Pancreas (tissue), 10 donors: ENCODE data around the gene SOS1. TPM values are rescaled to one million over a fixed set of nuclear protein-coding genes. Genes with fewer than 3 reads are reported as not detected.
A peak's percentile ranks its signal among the peaks of the same experiment; 100 is the strongest.

Source experiments
- ATAC-seq, 4 donors: fragments of 200-7000 bp; cut with Tn5 transposase; one replicate each; pipeline versions ENCODE4 v1.8.0 to v1.9.1; 2020; ENCODE audit warnings: mild to moderate bottlenecking in 4 of 4, moderate library complexity in 4 of 4
- DNase-seq, 6 donors: peaks; one replicate each; pipeline ENCODE4 v3.0.0-alpha.2; 2020
- FAIRE-seq: peaks from 2 replicates; lab custom pipeline; 2012; peaks lifted over from hg19 to GRCh38; lab: Jason Lieb, UNC
- H3K27ac ChIP-seq, 4 donors: fragments of 200-600 bp; sonication (generic); 1 replicate in 3 of 4; 2 replicates in 1 of 4; pipeline versions ENCODE4 v1.5.0 to v1.8.0; 2020
- H3K27me3 ChIP-seq, 4 donors: fragments of 200-600 bp; one replicate each; pipeline ENCODE4 v1.8.0; 2021
- H3K36me3 ChIP-seq, 3 donors: fragments of 200-600 bp; sonication (generic) in 1 of 3; one replicate each; pipeline versions ENCODE4 v1.5.0 to v1.8.0; 2020 to 2021
- H3K4me1 ChIP-seq, 3 donors: fragments of 200-600 bp; one replicate each; pipeline ENCODE4 v1.8.0; 2021
- H3K4me3 ChIP-seq, 4 donors: fragments of 200-600 bp; sonication (generic) in 2 of 4; one replicate each; pipeline versions ENCODE4 v1.5.0 to v1.8.0; 2020 to 2021
- H3K9me3 ChIP-seq, 4 donors: fragments of 200-600 bp; one replicate each; pipeline ENCODE4 v1.8.0; 2021
- CTCF ChIP-seq, 4 donors: fragments of 200-600 bp; sonication (generic) in 3 of 4; IDR thresholded peaks; one replicate each; pipeline versions ENCODE4 v1.5.0 to v1.8.0; 2021; ENCODE audit warnings: antibody characterized with exemption in 4 of 4
- WGBS, 2 donors: extraction: QIAGEN DNeasy Blood & Tissue Kit; methylation state at CpG; one replicate each; pipeline ENCODE4 v1.1.7; 2013; 5-methylcytosine and 5-hydroxymethylcytosine counted together
- intact Hi-C, 3 donors: fragments of 100-400 bp; cut with DNase I; formaldehyde crosslinking; loops; one replicate each; pipeline versions ENCODE4 v1.11.1 to v1.14.2; 2022
- polyA plus RNA-seq, 2 donors: library from polyadenylated mRNA; stranded (reverse); fragments of 200-250 nt; gene quantifications; one replicate each; pipeline ENCODE4 v1.2.3, GENCODE V29; 2013
- total RNA-seq, 6 donors: library from RNA; stranded (reverse); fragmentation: NEBNext Ultra II Directional in 4 of 6; extraction: Animal tissue kit (Norgen Biotek cat#: 25700) in 4 of 6; gene quantifications; one replicate each; pipeline versions ENCODE4 v1.2.1 to v1.2.4, GENCODE V29; 2021 to 2023
- donor health status: healthy with polysubstance abuse.
- donor health status: DM: no; HTN: no; CAD: no; lungs with moderate emphysema.
- donor health status: DM: no; HTN: no; CAD: no.
- donor health status: control.
- donor health status: control.
- donor health status: Bipolar disorder and iron deficiency.
- donor health status: DM: yes; HTN: yes; CAD: no.
- donor health status: DM: no; HTN: no; CAD: no.
- donor health status: DM: no; HTN: no; CAD: no.
- donor health status: DM: yes; HTN: yes; CAD: no.

Gene SOS1
- total and polyA plus RNA-seq, 8 donors = 3.2 to 22.6 (median 10.1) TPM

- intact Hi-C loops = no loop called here
- Histone ChIP-seq H3K27ac (peak overlapping the region; percentile 76 to 84 (median 80)), H3K9me3 (no peaks in the 10 kb centered on the region), H3K27me3 (no peaks in the 10 kb centered on the region), H3K4me3 (peak overlapping the region; percentile 39 to 76 (median 56)), H3K4me1 (peaks cover 6 to 8% (median 8%) of the 10 kb centered on the region in 3 donors), H3K36me3 (no peaks in the 10 kb centered on the region)
- 0 to 1% methylated on average over 47 to 58 of the region's 58 CpGs for WGBS, 2 donors
- DNase-seq (peak; percentile 94 to 97 (median 95)), ATAC-seq (peak; percentile 85 to 91 (median 88)), FAIRE-seq (no peak)
- peak; percentile 28 to 58 (median 38) for TF ChIP-seq CTCF (IDR thresholded peaks at IDR 0.05)
These were observed 3.3 kb upstream of the SOS1 start for GRCh38 chr2:39124000-39124745.

- intact Hi-C loops = no loop called here
- FAIRE-seq (no peak), ATAC-seq (no peak), DNase-seq (no peak)
- WGBS, 2 donors = 54 to 60% methylated on average over 25 of the region's 25 CpGs
- peak overlapping the region; percentile 39 to 76 (median 56) for H3K4me3 ChIP-seq
- no peaks in the 10 kb centered on the region for H3K36me3 ChIP-seq
- no peaks in the 10 kb centered on the region for H3K9me3 ChIP-seq
- H3K27me3 ChIP-seq = no peaks in the 10 kb centered on the region
- H3K4me1 ChIP-seq = peaks cover 8 to 13% (median 12%) of the 10 kb centered on the region in 3 donors
- TF ChIP-seq CTCF (IDR thresholded peaks at IDR 0.05) = no peak
- peak overlapping the region; percentile 76 to 84 (median 80) for H3K27ac ChIP-seq
These were observed 2.7 kb upstream of the SOS1 start for GRCh38 chr2:39123436-39123999.

- no peaks in the 10 kb centered on the region for H3K27me3 ChIP-seq
- H3K4me3 ChIP-seq = peak overlapping the region; percentile 29 to 85 (median 71)
- WGBS, 2 donors = 5 to 9% methylated on average over 7 of the region's 7 CpGs
- FAIRE-seq (no peak), DNase-seq (no peak), ATAC-seq (no peak)
- peaks cover 8 to 17% (median 16%) of the 10 kb centered on the region in 3 donors for H3K4me1 ChIP-seq
- H3K27ac ChIP-seq = peak overlapping the region; percentile 76 to 96 (median 92)
- no peak for TF ChIP-seq CTCF (IDR thresholded peaks at IDR 0.05)
- intact Hi-C loops = no loop called here
- no peaks in the 10 kb centered on the region for H3K36me3 ChIP-seq
- H3K9me3 ChIP-seq = no peaks in the 10 kb centered on the region
These were observed 742 bp upstream of the SOS1 start for GRCh38 chr2:39121523-39122063.

GRCh38 chr2:39120521-39120770 lies 405 bp downstream of the SOS1 start:
- H3K4me1 ChIP-seq = peaks cover 8 to 17% (median 16%) of the 10 kb centered on the region in 3 donors
- no peak for ATAC-seq
- H3K4me3 ChIP-seq = peak overlapping the region; percentile 59 to 85 (median 76)
- H3K27me3 ChIP-seq = no peaks in the 10 kb centered on the region
- no peak for TF ChIP-seq CTCF (IDR thresholded peaks at IDR 0.05)
- no peak for DNase-seq
- FAIRE-seq = no peak
- WGBS, 2 donors = 0 to 1% methylated on average over 28 to 37 of the region's 37 CpGs
- intact Hi-C loops = no loop called here
- H3K36me3 ChIP-seq = no peaks in the 10 kb centered on the region
- H3K27ac ChIP-seq = peak overlapping the region; percentile 76 to 96 (median 92)
- no peaks in the 10 kb centered on the region for H3K9me3 ChIP-seq
